B cell (primary cell): Measurements from ENCODE around the gene DPH6. TPM values are rescaled to one million over a fixed set of nuclear protein-coding genes. Genes with fewer than 3 reads are reported as not detected.

Source experiments
- ATAC-seq: fragments of 200-7000 bp; cut with Tn5 transposase; one replicate; pipeline ENCODE4 v1.10.0; 2021; ENCODE audit warnings: low read depth, mild to moderate bottlenecking, moderate number of reproducible peaks, moderate library complexity
- CTCF ChIA-PET: fragments of 350-600 bp; sonication (Branson Sonifier 250); formaldehyde crosslinking; loops from one replicate; lab custom pipeline; 2021; ENCODE audit warnings: antibody characterized with exemption, inconsistent platforms; lab: Charles Lee
- POLR2A ChIA-PET: fragments of 350-600 bp; sonication (Branson Sonifier 250); formaldehyde crosslinking; loops from one replicate; lab custom pipeline; 2021; ENCODE audit warnings: antibody characterized with exemption; lab: Charles Lee
- DNase-seq: peaks from one replicate; pipeline ENCODE4 v3.0.0; 2013
- H2AFZ ChIP-seq: 2 replicates; pipeline ENCODE4 v1.6.1; 2012; ENCODE audit warnings: mild to moderate bottlenecking, low read depth, low read length; ENCODE audit not compliant: insufficient read depth, poor library complexity, severe bottlenecking
- H3K27ac ChIP-seq, 2 donors: 1 replicate in 1 of 2; 2 replicates in 1 of 2; pipeline ENCODE4 v1.5.1; 2012 to 2013; ENCODE audit warnings: low read length in 2 of 2, mild to moderate bottlenecking in 2 of 2, moderate library complexity in 1 of 2
- H3K27me3 ChIP-seq, 4 experiments: fragments of 200-600 bp in 1 of 4; sonication (generic) in 1 of 4; replicated peaks in 1 of 4; 1 replicate in 2 of 4; 2 replicates in 2 of 4; pipeline versions ENCODE4 v1.6.1 to v1.7.0; 2013 to 2016; ENCODE audit warnings: low read length in 3 of 4, mild to moderate bottlenecking in 2 of 4, mixed read lengths in 1 of 4, moderate library complexity in 1 of 4; ENCODE audit not compliant: insufficient read depth in 4 of 4, control insufficient read depth in 3 of 4; ENCODE audit errors: control extremely low read depth in 1 of 4
- H3K36me3 ChIP-seq, 2 experiments: replicated peaks in 1 of 2; 1 replicate in 1 of 2; 2 replicates in 1 of 2; pipeline versions ENCODE4 v1.6.1 to v1.7.1; 2013; ENCODE audit warnings: low read length in 1 of 2; ENCODE audit not compliant: insufficient read depth in 2 of 2, control insufficient read depth in 1 of 2; ENCODE audit errors: control extremely low read depth in 1 of 2, extremely low read depth in 1 of 2
- H3K4me1 ChIP-seq, 2 donors: fragments of 200-600 bp in 1 of 2; sonication (generic) in 1 of 2; 1 replicate in 1 of 2; 2 replicates in 1 of 2; pipeline versions ENCODE4 v1.5.1 to v1.6.1; 2013 to 2017; ENCODE audit warnings: low read length in 2 of 2; ENCODE audit not compliant: control insufficient read depth in 2 of 2, insufficient read depth in 2 of 2
- H3K4me2 ChIP-seq: replicated peaks from 2 replicates; pipeline ENCODE3; 2012; ENCODE audit warnings: mild to moderate bottlenecking, low read depth, low read length; ENCODE audit not compliant: poor library complexity, severe bottlenecking
- H3K4me3 ChIP-seq, 5 experiments: fragments of 200-600 bp in 1 of 5; sonication (generic) in 1 of 5; 1 replicate in 3 of 5; 2 replicates in 2 of 5; pipeline versions ENCODE4 v1.5.1 to v1.7.0; 2011 to 2016; ENCODE audit warnings: low read length in 4 of 5, mild to moderate bottlenecking in 4 of 5, low read depth in 2 of 5, control low read depth in 1 of 5, moderate library complexity in 1 of 5; ENCODE audit not compliant: insufficient read depth in 1 of 5; ENCODE audit errors: control extremely low read depth in 1 of 5, extremely low read depth in 1 of 5
- H3K79me2 ChIP-seq: fragments of 200-600 bp; sonication (generic); one replicate; pipeline ENCODE4 v1.6.0; 2016; ENCODE audit warnings: low read length; ENCODE audit not compliant: control insufficient read depth, insufficient read depth
- H3K9ac ChIP-seq: fragments of 200-600 bp; sonication (generic); 2 replicates; pipeline ENCODE4 v1.6.1; 2017; ENCODE audit warnings: mild to moderate bottlenecking, low read length, moderate library complexity
- H3K9me3 ChIP-seq, 3 donors: one replicate each; pipeline versions ENCODE4 v1.6.1 to v1.7.1; 2013; ENCODE audit warnings: low read length in 2 of 3; ENCODE audit not compliant: control insufficient read depth in 2 of 3, insufficient read depth in 1 of 3; ENCODE audit errors: control extremely low read depth in 1 of 3
- H4K20me1 ChIP-seq: 2 replicates; pipeline ENCODE4 v1.6.0; 2012; ENCODE audit warnings: mild to moderate bottlenecking, low read length; ENCODE audit not compliant: insufficient read depth, control insufficient read depth, poor library complexity, severe bottlenecking
- H3K27ac Mint-ChIP-seq: one replicate; pipeline ENCODE4 v1.8.0; 2021; ENCODE audit warnings: mixed read lengths
- H3K27me3 Mint-ChIP-seq: one replicate; pipeline ENCODE4 v1.8.0; 2021; ENCODE audit warnings: mixed read lengths
- H3K4me1 Mint-ChIP-seq: one replicate; pipeline ENCODE4 v1.8.0; 2021; ENCODE audit warnings: mixed read lengths
- H3K4me3 Mint-ChIP-seq: one replicate; pipeline ENCODE4 v1.8.0; 2021; ENCODE audit warnings: mixed read lengths
- H3K9me3 Mint-ChIP-seq: one replicate; pipeline ENCODE4 v1.8.0; 2022; ENCODE audit warnings: mixed read lengths; ENCODE audit not compliant: insufficient read depth
- CTCF ChIP-seq: fragments of 200-600 bp; IDR thresholded peaks from one replicate; pipeline ENCODE4 v1.8.0; 2022; ENCODE audit warnings: antibody characterized with exemption, mild to moderate bottlenecking
- EZH2 ChIP-seq: IDR thresholded peaks from 2 replicates; pipeline ENCODE4 v1.6.1; 2012; ENCODE audit warnings: borderline replicate concordance, low read depth, mild to moderate bottlenecking, moderate library complexity, low read length; ENCODE audit not compliant: insufficient read depth, poor library complexity, severe bottlenecking
- intact Hi-C: fragments of 100-400 bp; cut with micrococcal nuclease; formaldehyde crosslinking; loops from one replicate; pipeline ENCODE4 v1.10.0; 2022
- polyA plus RNA-seq: library from polyadenylated mRNA; depleted of rRNA; stranded (reverse); fragments of >200 nt; gene quantifications from 2 replicates; pipeline ENCODE4 v1.2.3, GENCODE V29; 2012
- total RNA-seq, 2 donors: library from RNA; stranded (reverse); fragments of 120-200 nt in 1 of 2; gene quantifications; 1 replicate in 1 of 2; 2 replicates in 1 of 2; pipeline versions ENCODE4 v1.2.3 to v1.2.4, GENCODE V29; 2013 to 2022

DPH6 gene
- total and polyA plus RNA-seq, 2 donors (not counting 1 experiment from before 2014, with no cell fraction given) = 5.4 to 13.3 TPM

GRCh38 chr15:35376707-35377106 lies 169.3 kb downstream of the DPH6 start:
- H3K4me1 ChIP-seq = no peaks in the 10 kb centered on the region
- Mint-ChIP-seq H3K4me3 (no peak overlapping the region), H3K4me1 (no peaks in the 10 kb centered on the region), H3K9me3 (no peaks in the 10 kb centered on the region), H3K27ac (no peak overlapping the region), H3K27me3 (no peaks in the 10 kb centered on the region)
- H3K79me2 ChIP-seq = no peaks in the 10 kb centered on the region
- CTCF ChIA-PET = no interaction called here
- H3K9me3 ChIP-seq = peaks cover 0 to 3% (median 1%) of the 10 kb centered on the region in 3 donors
- H3K4me2 ChIP-seq = no peak overlapping the region
- ATAC-seq (no peak), DNase-seq (no peak)
- no peak overlapping the region for H3K27ac ChIP-seq
- H4K20me1 ChIP-seq = no peaks in the 10 kb centered on the region
- no peak overlapping the region for H3K4me3 ChIP-seq
- no peak overlapping the region for H3K9ac ChIP-seq
- intact Hi-C loops = no loop called here
- no peaks in the 10 kb centered on the region for H3K27me3 ChIP-seq
- H2AFZ ChIP-seq = no peak overlapping the region
- POLR2A ChIA-PET = no interaction called here
- no peak for TF ChIP-seq EZH2
- peaks cover 0 to 5% of the 10 kb centered on the region in 2 experiments for H3K36me3 ChIP-seq

GRCh38 chr15:35374661-35375060 lies 171.3 kb downstream of the DPH6 start:
- no peak overlapping the region for H2AFZ ChIP-seq
- TF ChIP-seq EZH2 (no peak), CTCF (no peak)
- peaks cover 0 to 3% (median 1%) of the 10 kb centered on the region in 3 donors for H3K9me3 ChIP-seq
- DNase-seq (no peak), ATAC-seq (no peak)
- H3K27me3 Mint-ChIP-seq = no peaks in the 10 kb centered on the region
- H3K36me3 ChIP-seq = peaks cover 0 to 5% of the 10 kb centered on the region in 2 experiments
- H3K4me1 ChIP-seq = no peaks in the 10 kb centered on the region
- H3K4me3 ChIP-seq = no peak overlapping the region
- no peaks in the 10 kb centered on the region for H3K9me3 Mint-ChIP-seq
- H3K9ac ChIP-seq = no peak overlapping the region
- POLR2A ChIA-PET = no interaction called here
- no peak overlapping the region for H3K27ac Mint-ChIP-seq
- no peaks in the 10 kb centered on the region for H3K27me3 ChIP-seq
- H4K20me1 ChIP-seq = no peaks in the 10 kb centered on the region
- H3K4me2 ChIP-seq = no peak overlapping the region
- no peak overlapping the region for H3K4me3 Mint-ChIP-seq
- intact Hi-C loops = no loop called here
- no peaks in the 10 kb centered on the region for H3K4me1 Mint-ChIP-seq
- H3K79me2 ChIP-seq = no peaks in the 10 kb centered on the region
- no peak overlapping the region for H3K27ac ChIP-seq
- CTCF ChIA-PET = no interaction called here
